ENCODE data around the gene COL13A1.

DNA sequence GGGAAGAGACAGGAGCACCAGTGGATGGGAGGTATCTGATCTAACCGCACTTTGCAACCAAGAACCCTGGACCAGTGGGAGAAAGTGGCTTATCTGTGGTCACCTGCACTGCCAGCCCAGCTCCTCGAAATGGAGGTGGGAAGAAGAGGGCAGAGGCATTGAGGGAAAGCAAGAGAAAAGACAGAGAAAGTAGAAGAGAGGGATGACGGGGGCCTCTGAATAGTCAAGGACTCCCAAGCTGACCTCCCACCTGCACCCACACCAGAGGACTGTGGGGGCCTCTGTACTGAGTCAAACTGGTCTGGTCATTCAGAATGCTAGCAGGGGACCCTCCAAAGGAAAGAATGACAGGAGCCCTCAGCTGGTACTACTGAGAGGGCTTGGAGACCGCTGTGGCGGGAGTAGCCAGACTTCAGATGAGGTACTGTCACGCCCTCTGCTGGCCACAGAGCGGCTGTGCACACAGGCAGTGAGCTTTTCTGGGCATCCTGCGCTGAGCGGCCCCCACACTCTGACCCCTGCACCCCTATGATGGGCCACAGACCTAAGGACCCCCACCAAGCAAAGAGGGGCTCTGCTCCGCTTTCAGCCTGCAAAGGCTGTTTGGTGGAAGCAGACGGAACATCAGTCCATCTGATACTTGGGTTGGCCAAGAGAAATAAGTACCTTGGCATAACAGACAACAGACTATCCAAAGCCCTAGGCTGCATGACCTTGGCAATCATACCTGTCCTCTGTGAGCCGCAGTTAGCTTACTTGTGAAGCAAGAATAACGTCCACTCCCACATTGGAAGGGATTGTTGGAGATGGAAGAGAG lies 112.9 kb downstream of the COL13A1 start:
- no peak for TF ChIP-seq POLR2A (IDR thresholded peaks at IDR 0.05; ENCODE audit: low read depth)
- TF ChIP-seq, protein P1, sequence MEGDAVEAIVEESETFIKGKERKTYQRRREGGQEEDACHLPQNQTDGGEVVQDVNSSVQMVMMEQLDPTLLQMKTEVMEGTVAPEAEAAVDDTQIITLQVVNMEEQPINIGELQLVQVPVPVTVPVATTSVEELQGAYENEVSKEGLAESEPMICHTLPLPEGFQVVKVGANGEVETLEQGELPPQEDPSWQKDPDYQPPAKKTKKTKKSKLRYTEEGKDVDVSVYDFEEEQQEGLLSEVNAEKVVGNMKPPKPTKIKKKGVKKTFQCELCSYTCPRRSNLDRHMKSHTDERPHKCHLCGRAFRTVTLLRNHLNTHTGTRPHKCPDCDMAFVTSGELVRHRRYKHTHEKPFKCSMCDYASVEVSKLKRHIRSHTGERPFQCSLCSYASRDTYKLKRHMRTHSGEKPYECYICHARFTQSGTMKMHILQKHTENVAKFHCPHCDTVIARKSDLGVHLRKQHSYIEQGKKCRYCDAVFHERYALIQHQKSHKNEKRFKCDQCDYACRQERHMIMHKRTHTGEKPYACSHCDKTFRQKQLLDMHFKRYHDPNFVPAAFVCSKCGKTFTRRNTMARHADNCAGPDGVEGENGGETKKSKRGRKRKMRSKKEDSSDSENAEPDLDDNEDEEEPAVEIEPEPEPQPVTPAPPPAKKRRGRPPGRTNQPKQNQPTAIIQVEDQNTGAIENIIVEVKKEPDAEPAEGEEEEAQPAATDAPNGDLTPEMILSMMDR (IDR thresholded peaks at IDR 0.05): peak in 2 of 3 experiments; percentile 90 to 96
